HepG2 (cell line): ENCODE results near the gene PRKAR1B. TPM values are rescaled to one million over a fixed set of nuclear protein-coding genes. Genes with fewer than 3 reads are reported as not detected.

ENCODE experiments used
- GABPA ChIP-seq, 2 experiments: IDR thresholded peaks; 2 replicates each; pipeline ENCODE4 v1.6.1; 2011 to 2016; ENCODE audit warnings: low read depth in 2 of 2, low read length in 1 of 2, missing biosample characterization in 1 of 2, missing genetic modification characterization in 1 of 2
- GABPB1 ChIP-seq: IDR thresholded peaks from 2 replicates; pipeline ENCODE4 v1.6.1; 2016; ENCODE audit warnings: mild to moderate bottlenecking, missing genetic modification reagents, moderate library complexity, missing compliant biosample characterization
- MTF2 ChIP-seq: sonication (generic); formaldehyde crosslinking; IDR thresholded peaks from 2 replicates; pipeline ENCODE4 v1.5.0; 2020; ENCODE audit warnings: missing genetic modification reagents, borderline replicate concordance
- PAX8 ChIP-seq: sonication (generic); formaldehyde crosslinking; IDR thresholded peaks from 2 replicates; pipeline ENCODE4 v1.8.0; 2022; ENCODE audit warnings: mild to moderate bottlenecking, missing genetic modification reagents, borderline replicate concordance
- SOX6 ChIP-seq, 2 experiments: fragments of 450-650 bp in 1 of 2; sonication (generic) in 1 of 2; formaldehyde crosslinking in 1 of 2; IDR thresholded peaks; 2 replicates each; pipeline versions ENCODE4 v1.4.0 to v1.6.1; 2017 to 2020; ENCODE audit warnings: antibody characterized with exemption in 1 of 2, mild to moderate bottlenecking in 1 of 2, missing genetic modification reagents in 1 of 2
- ZNF777 ChIP-seq: sonication (generic); formaldehyde crosslinking; IDR thresholded peaks from 2 replicates; pipeline ENCODE4 v1.4.0; 2020; ENCODE audit warnings: missing genetic modification reagents
- polyA plus RNA-seq, 8 experiments: library from polyadenylated mRNA; depleted of rRNA in 3 of 8; stranded (reverse) in 7 of 8; unstranded in 1 of 8; fragments of >200 nt; fragmentation: Illumina TruSeq in 4 of 8; extraction: Trizol in 4 of 8; gene quantifications; 2 replicates each; pipeline versions ENCODE4 v1.2.1 to v1.2.3, GENCODE V29; 2011 to 2016; ENCODE audit warnings: low read depth in 4 of 8, missing spikeins in 1 of 8, mixed read lengths in 1 of 8; ENCODE audit not compliant: insufficient read depth in 1 of 8
- total RNA-seq, 5 experiments: library from RNA; depleted of rRNA; stranded (reverse); fragments of >200 nt; fragmentation: Illumina TruSeq; extraction: Trizol; gene quantifications; 2 replicates each; pipeline ENCODE4 v1.2.3, GENCODE V29; 2016; ENCODE audit warnings: low read depth in 1 of 5
- TF ChIP-seq, protein P1 (sequence below): sonication (generic); formaldehyde crosslinking; IDR thresholded peaks from 2 replicates; pipeline ENCODE4 v1.5.1; 2020; ENCODE audit warnings: mild to moderate bottlenecking, missing genetic modification reagents, borderline replicate concordance
- TF ChIP-seq, protein P2 (sequence below): sonication (generic); formaldehyde crosslinking; IDR thresholded peaks from 2 replicates; pipeline ENCODE4 v1.4.0; 2020; ENCODE audit warnings: missing genetic modification reagents

PRKAR1B gene
- total and polyA plus RNA-seq, 2 of the 13 experiments (the other 11 are each of a cell fraction or from before 2014, with no cell fraction given), result 7.9 to 28.2 TPM

DNA sequence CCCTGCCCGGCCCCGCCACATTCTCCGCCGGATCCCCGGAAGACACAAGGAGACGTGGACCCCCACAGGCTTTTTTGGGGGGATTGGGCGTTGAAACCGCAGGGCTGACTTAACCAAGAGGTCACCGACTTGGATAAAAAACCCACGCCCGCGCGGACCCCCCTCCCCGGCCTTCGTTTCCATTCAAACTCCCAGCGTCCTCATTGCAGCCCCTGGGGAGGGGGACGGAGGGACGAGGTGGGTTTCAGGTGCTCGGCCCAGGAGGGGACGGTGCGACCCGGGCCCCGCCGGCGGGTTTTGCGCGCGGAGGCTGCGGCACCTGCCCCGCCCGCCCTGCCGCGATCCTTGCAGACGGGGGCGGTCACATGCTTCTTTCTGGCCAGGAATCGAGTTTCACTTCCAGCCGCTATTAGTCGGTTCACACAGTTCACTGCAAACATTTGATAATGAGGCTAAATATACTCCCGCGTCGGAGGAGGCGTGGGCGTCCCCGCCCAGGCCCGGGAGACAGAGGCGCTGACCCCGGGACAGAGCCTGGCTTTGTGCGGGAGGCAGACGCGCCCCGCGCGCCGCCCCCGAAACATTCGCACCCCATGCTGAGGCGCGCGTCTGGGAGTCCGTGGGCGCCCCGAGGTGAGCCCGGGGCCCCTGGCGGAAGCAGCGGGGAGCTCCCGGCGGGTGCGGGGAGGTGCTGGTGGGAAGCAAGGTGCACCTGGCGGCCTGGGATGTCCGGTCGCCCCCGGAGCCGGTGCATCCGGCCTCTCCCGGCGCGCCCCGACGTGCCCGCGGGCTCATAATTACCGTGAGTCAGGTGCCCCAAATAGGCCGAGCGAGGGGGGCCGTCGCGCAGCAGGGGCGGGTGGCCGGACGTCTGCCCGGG is 204.8 kb downstream of the PRKAR1B start (continued):
- TF ChIP-seq GABPB1 (peak; percentile 12; the same call in 1 of the 2 replicates), MTF2 (CRISPR knock-in tag) (peak; percentile 19; the same call in 1 of the 2 replicates), SOX6 (IDR thresholded peaks at IDR 0.05) (no peak), SOX6 (CRISPR knock-in tag; IDR thresholded peaks at IDR 0.05) (0 out of 2 replicates have a peak, but pooled peaks have one; percentile 12), GABPA (IDR thresholded peaks at IDR 0.05; ENCODE audit: low read depth, low read length) (0 out of 2 replicates have a peak, but pooled peaks have one; percentile 11), GABPA (CRISPR knock-in tag; IDR thresholded peaks at IDR 0.05; ENCODE audit: low read depth) (no peak), ZNF777 (CRISPR knock-in tag) (peak; percentile 82), PAX8 (CRISPR knock-in tag) (no peak)
- TF ChIP-seq, protein P1, sequence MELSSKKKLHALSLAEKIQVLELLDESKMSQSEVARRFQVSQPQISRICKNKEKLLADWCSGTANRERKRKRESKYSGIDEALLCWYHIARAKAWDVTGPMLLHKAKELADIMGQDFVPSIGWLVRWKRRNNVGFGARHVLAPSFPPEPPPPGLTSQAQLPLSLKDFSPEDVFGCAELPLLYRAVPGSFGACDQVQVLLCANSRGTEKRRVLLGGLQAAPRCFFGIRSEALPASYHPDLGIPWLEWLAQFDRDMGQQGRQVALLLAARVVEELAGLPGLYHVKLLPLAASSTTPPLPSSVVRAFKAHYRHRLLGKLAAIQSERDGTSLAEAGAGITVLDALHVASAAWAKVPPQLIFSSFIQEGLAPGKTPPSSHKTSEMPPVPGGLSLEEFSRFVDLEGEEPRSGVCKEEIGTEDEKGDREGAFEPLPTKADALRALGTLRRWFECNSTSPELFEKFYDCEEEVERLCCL (CRISPR knock-in tag), result no peak
- TF ChIP-seq, protein P2, sequence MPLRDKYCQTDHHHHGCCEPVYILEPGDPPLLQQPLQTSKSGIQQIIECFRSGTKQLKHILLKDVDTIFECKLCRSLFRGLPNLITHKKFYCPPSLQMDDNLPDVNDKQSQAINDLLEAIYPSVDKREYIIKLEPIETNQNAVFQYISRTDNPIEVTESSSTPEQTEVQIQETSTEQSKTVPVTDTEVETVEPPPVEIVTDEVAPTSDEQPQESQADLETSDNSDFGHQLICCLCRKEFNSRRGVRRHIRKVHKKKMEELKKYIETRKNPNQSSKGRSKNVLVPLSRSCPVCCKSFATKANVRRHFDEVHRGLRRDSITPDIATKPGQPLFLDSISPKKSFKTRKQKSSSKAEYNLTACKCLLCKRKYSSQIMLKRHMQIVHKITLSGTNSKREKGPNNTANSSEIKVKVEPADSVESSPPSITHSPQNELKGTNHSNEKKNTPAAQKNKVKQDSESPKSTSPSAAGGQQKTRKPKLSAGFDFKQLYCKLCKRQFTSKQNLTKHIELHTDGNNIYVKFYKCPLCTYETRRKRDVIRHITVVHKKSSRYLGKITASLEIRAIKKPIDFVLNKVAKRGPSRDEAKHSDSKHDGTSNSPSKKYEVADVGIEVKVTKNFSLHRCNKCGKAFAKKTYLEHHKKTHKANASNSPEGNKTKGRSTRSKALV (CRISPR knock-in tag), result peak; percentile 32; the same call in 1 of the 2 replicates
